ENCODE results near the gene LRTM2.

DNA sequence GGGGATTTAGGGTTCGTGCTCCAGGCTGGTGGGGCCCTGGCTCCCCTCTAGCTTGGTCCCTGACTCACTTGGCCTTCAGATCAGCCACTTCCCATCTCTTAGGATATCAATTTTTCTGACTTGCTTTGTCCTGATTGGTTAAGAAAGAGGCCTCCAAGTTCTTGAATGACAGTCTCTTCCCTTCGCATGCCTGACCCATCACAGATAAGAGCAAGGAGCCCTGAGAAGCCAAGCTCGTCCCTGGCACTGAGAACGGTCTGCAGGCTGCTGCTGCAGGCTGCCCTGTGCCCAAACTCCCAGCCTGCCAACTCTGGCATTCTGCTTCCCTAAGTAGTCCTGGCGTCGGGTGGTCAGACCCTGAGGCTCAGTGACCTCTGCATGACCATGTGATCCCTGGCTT lies 794 bp upstream of the LRTM2 start:
- TF ChIP-seq, protein P1, sequence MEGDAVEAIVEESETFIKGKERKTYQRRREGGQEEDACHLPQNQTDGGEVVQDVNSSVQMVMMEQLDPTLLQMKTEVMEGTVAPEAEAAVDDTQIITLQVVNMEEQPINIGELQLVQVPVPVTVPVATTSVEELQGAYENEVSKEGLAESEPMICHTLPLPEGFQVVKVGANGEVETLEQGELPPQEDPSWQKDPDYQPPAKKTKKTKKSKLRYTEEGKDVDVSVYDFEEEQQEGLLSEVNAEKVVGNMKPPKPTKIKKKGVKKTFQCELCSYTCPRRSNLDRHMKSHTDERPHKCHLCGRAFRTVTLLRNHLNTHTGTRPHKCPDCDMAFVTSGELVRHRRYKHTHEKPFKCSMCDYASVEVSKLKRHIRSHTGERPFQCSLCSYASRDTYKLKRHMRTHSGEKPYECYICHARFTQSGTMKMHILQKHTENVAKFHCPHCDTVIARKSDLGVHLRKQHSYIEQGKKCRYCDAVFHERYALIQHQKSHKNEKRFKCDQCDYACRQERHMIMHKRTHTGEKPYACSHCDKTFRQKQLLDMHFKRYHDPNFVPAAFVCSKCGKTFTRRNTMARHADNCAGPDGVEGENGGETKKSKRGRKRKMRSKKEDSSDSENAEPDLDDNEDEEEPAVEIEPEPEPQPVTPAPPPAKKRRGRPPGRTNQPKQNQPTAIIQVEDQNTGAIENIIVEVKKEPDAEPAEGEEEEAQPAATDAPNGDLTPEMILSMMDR (IDR thresholded peaks at IDR 0.05), result no peak
- TF ChIP-seq POLR2A (IDR thresholded peaks at IDR 0.05), result no peak

Data from gastroesophageal sphincter (tissue), 3 donors.